HepG2 (cell line): ENCODE results near the gene SLC9A8. TPM values are rescaled to one million over a fixed set of nuclear protein-coding genes. Genes with fewer than 3 reads are reported as not detected.
A peak's percentile ranks its signal among the peaks of the same experiment; 100 is the strongest.

Source experiments
- ATF7 ChIP-seq, 2 experiments: fragments of 450-650 bp in 1 of 2; sonication (generic) in 1 of 2; formaldehyde crosslinking in 1 of 2; IDR thresholded peaks; 2 replicates each; pipeline versions ENCODE4 v1.4.0 to v1.6.1; 2016 to 2020; ENCODE audit warnings: antibody characterized with exemption in 1 of 2, mild to moderate bottlenecking in 1 of 2, missing genetic modification reagents in 1 of 2
- EP300 ChIP-seq, 3 experiments: sonication (generic) in 1 of 3; formaldehyde crosslinking in 1 of 3; IDR thresholded peaks; 2 replicates each; pipeline versions ENCODE4 v1.5.1 to v1.6.1; 2011 to 2020; ENCODE audit warnings: low read depth in 2 of 3, low read length in 2 of 3, borderline replicate concordance in 1 of 3, improper control_type of control experiment in 1 of 3, mild to moderate bottlenecking in 1 of 3, missing genetic modification reagents in 1 of 3, moderate library complexity in 1 of 3
- HDAC1 ChIP-seq: sonication (generic); formaldehyde crosslinking; IDR thresholded peaks from 2 replicates; pipeline ENCODE4 v1.5.1; 2020; ENCODE audit warnings: mild to moderate bottlenecking, missing genetic modification reagents
- HNF1A ChIP-seq, 2 experiments: sonication (generic) in 1 of 2; formaldehyde crosslinking in 1 of 2; IDR thresholded peaks; 2 replicates each; pipeline versions ENCODE4 v1.4.0 to v1.6.1; 2016 to 2020; ENCODE audit warnings: borderline replicate concordance in 1 of 2, low read depth in 1 of 2, mild to moderate bottlenecking in 1 of 2, missing genetic modification reagents in 1 of 2
- NONO ChIP-seq, 2 experiments: fragments of 450-650 bp in 1 of 2; sonication (generic) in 1 of 2; formaldehyde crosslinking in 1 of 2; IDR thresholded peaks in 1 of 2; conservative IDR thresholded peaks in 1 of 2; 2 replicates each; pipeline versions ENCODE4 v1.6.1 to v1.8.0; 2017 to 2022; ENCODE audit warnings: mild to moderate bottlenecking in 1 of 2, missing genetic modification reagents in 1 of 2, moderate library complexity in 1 of 2
- SALL2 ChIP-seq: sonication (generic); formaldehyde crosslinking; IDR thresholded peaks from 2 replicates; pipeline ENCODE4 v1.8.1; 2023; ENCODE audit warnings: mild to moderate bottlenecking, missing genetic modification reagents, inconsistent platforms
- SNAPC2 ChIP-seq: sonication (generic); formaldehyde crosslinking; IDR thresholded peaks from 2 replicates; pipeline ENCODE4 v1.8.1; 2022; ENCODE audit warnings: mild to moderate bottlenecking, missing genetic modification reagents
- ZFP82 ChIP-seq: sonication (generic); formaldehyde crosslinking; IDR thresholded peaks from 2 replicates; pipeline ENCODE4 v1.5.1; 2020; ENCODE audit warnings: mild to moderate bottlenecking, missing genetic modification reagents, borderline replicate concordance
- ZNF10 ChIP-seq: sonication (generic); formaldehyde crosslinking; IDR thresholded peaks from 2 replicates; pipeline ENCODE4 v1.4.0; 2020; ENCODE audit warnings: mild to moderate bottlenecking, low read depth, missing genetic modification reagents, borderline replicate concordance
- ZNF574 ChIP-seq: sonication (generic); formaldehyde crosslinking; IDR thresholded peaks from 2 replicates; pipeline ENCODE4 v1.4.0; 2020; ENCODE audit warnings: missing genetic modification reagents
- polyA plus RNA-seq, 8 experiments: library from polyadenylated mRNA; depleted of rRNA in 3 of 8; stranded (reverse) in 7 of 8; unstranded in 1 of 8; fragments of >200 nt; fragmentation: Illumina TruSeq in 4 of 8; extraction: Trizol in 4 of 8; gene quantifications; 2 replicates each; pipeline versions ENCODE4 v1.2.1 to v1.2.3, GENCODE V29; 2011 to 2016; ENCODE audit warnings: low read depth in 4 of 8, missing spikeins in 1 of 8, mixed read lengths in 1 of 8; ENCODE audit not compliant: insufficient read depth in 1 of 8
- total RNA-seq, 5 experiments: library from RNA; depleted of rRNA; stranded (reverse); fragments of >200 nt; fragmentation: Illumina TruSeq; extraction: Trizol; gene quantifications; 2 replicates each; pipeline ENCODE4 v1.2.3, GENCODE V29; 2016; ENCODE audit warnings: low read depth in 1 of 5
- TF ChIP-seq, protein P1 (sequence below): sonication (generic); formaldehyde crosslinking; IDR thresholded peaks from 2 replicates; pipeline ENCODE4 v1.9.0; 2022; ENCODE audit warnings: missing genetic modification reagents, mild to moderate bottlenecking, borderline replicate concordance

Gene SLC9A8
- total and polyA plus RNA-seq, 2 of the 13 experiments (the other 11 are each of a cell fraction or from before 2014, with no cell fraction given) = 4.1 to 7.4 TPM

DNA sequence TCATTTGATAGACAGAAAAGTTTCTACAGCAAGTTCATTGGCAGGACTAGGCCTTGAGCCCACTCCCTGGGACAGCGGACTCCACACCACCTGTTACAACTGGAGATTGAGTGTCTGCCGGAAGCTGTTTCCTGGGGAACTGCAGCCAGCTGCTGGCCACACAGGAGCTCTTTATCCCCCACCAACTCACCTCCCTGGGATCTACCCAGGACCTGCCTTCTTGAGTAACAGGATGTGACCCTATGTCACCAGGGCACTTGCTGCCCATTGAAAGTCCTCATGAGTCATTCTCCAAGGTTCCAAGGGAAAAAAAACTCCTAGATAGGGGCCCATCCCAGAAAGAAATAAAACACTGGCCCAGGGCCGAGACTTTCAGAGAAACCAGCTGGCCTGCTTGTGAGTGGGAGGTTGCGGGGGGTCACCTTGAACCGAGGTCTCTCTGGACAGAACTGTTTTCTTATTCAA lies 37.4 kb upstream of the SLC9A8 start (continued):
- no peak for TF ChIP-seq HNF1A (IDR thresholded peaks at IDR 0.05; ENCODE audit: low read depth)
- TF ChIP-seq HNF1A (CRISPR knock-in tag; IDR thresholded peaks at IDR 0.05; ENCODE audit: borderline replicate concordance) = peak; percentile 24; the same call in 1 of the 2 replicates
- TF ChIP-seq SNAPC2 (CRISPR knock-in tag) = no peak
- TF ChIP-seq NONO (IDR thresholded peaks at IDR 0.05) = no peak
- TF ChIP-seq NONO (CRISPR knock-in tag; conservative IDR thresholded peaks at IDR 0.05) = no peak
- no peak for TF ChIP-seq ZNF10 (CRISPR knock-in tag)
- no peak for TF ChIP-seq SALL2 (CRISPR knock-in tag)
- TF ChIP-seq, protein P1, sequence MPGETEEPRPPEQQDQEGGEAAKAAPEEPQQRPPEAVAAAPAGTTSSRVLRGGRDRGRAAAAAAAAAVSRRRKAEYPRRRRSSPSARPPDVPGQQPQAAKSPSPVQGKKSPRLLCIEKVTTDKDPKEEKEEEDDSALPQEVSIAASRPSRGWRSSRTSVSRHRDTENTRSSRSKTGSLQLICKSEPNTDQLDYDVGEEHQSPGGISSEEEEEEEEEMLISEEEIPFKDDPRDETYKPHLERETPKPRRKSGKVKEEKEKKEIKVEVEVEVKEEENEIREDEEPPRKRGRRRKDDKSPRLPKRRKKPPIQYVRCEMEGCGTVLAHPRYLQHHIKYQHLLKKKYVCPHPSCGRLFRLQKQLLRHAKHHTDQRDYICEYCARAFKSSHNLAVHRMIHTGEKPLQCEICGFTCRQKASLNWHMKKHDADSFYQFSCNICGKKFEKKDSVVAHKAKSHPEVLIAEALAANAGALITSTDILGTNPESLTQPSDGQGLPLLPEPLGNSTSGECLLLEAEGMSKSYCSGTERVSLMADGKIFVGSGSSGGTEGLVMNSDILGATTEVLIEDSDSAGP = 0 out of 2 replicates have a peak, but pooled peaks have one; percentile 23
- peak in 1 of 2 experiments; percentile 89; a peak in 3 of 4 replicates for TF ChIP-seq EP300 (IDR thresholded peaks at IDR 0.05; ENCODE audit: low read depth in 2 of 2, low read length in 2 of 2)
- peak; percentile 79 for TF ChIP-seq EP300 (CRISPR knock-in tag; IDR thresholded peaks at IDR 0.05; ENCODE audit: borderline replicate concordance)
- TF ChIP-seq ATF7 (IDR thresholded peaks at IDR 0.05) = no peak
- no peak for TF ChIP-seq ATF7 (CRISPR knock-in tag; IDR thresholded peaks at IDR 0.05)
- TF ChIP-seq HDAC1 (CRISPR knock-in tag) = peak; percentile 75
- TF ChIP-seq ZNF574 = peak; percentile 63; the same call in 1 of the 2 replicates
- no peak for TF ChIP-seq ZFP82 (CRISPR knock-in tag)
